ENCODE measurements around the gene PROSER3.

Gene PROSER3

GRCh38 chr19:35733180-35734125 is 24.5 kb upstream of the PROSER3 start:
- peaks cover 68% of the 10 kb centered on the region for H3K36me3 ChIP-seq (ENCODE audit: control insufficient read depth, insufficient read depth, low read length)
- H3K9ac ChIP-seq (ENCODE audit: low read depth, low read length) = no peak overlapping the region
- no peaks in the 10 kb centered on the region for H3K4me1 ChIP-seq (ENCODE audit: control insufficient read depth, insufficient read depth, low read length)
- H3K4me3 ChIP-seq (ENCODE audit: low read depth, low read length) = no peak overlapping the region
- H3K27me3 ChIP-seq (ENCODE audit: control insufficient read depth, insufficient read depth, low read length) = no peaks in the 10 kb centered on the region
- no peaks in the 10 kb centered on the region for H3K9me3 ChIP-seq (ENCODE audit: control insufficient read depth, insufficient read depth, low read length)

GRCh38 chr19:35734273-35734672 is 23.7 kb upstream of the PROSER3 start:
- no peaks in the 10 kb centered on the region for H3K9me3 ChIP-seq (ENCODE audit: control insufficient read depth, insufficient read depth, low read length)
- H3K36me3 ChIP-seq (ENCODE audit: control insufficient read depth, insufficient read depth, low read length) = peaks cover 68% of the 10 kb centered on the region
- H3K4me1 ChIP-seq (ENCODE audit: control insufficient read depth, insufficient read depth, low read length) = no peaks in the 10 kb centered on the region
- no peak overlapping the region for H3K4me3 ChIP-seq (ENCODE audit: low read depth, low read length)
- H3K9ac ChIP-seq (ENCODE audit: low read depth, low read length) = no peak overlapping the region
- H3K27me3 ChIP-seq (ENCODE audit: control insufficient read depth, insufficient read depth, low read length) = no peaks in the 10 kb centered on the region

- Histone ChIP-seq H3K9ac (ENCODE audit: low read depth, low read length) (no peak overlapping the region), H3K9me3 (ENCODE audit: control insufficient read depth, insufficient read depth, low read length) (no peaks in the 10 kb centered on the region), H3K27me3 (ENCODE audit: control insufficient read depth, insufficient read depth, low read length) (no peaks in the 10 kb centered on the region), H3K36me3 (ENCODE audit: control insufficient read depth, insufficient read depth, low read length) (peaks cover 62% of the 10 kb centered on the region), H3K4me1 (ENCODE audit: control insufficient read depth, insufficient read depth, low read length) (no peaks in the 10 kb centered on the region), H3K4me3 (ENCODE audit: low read depth, low read length) (no peak overlapping the region)
Measured at GRCh38 chr19:35734889-35735288, 23.1 kb upstream of the PROSER3 start.

GRCh38 chr19:35736913-35737886 is 20.8 kb upstream of the PROSER3 start:
- Histone ChIP-seq H3K4me3 (ENCODE audit: low read depth, low read length) (no peak overlapping the region), H3K9me3 (ENCODE audit: control insufficient read depth, insufficient read depth, low read length) (no peaks in the 10 kb centered on the region), H3K36me3 (ENCODE audit: control insufficient read depth, insufficient read depth, low read length) (peaks cover 43% of the 10 kb centered on the region), H3K4me1 (ENCODE audit: control insufficient read depth, insufficient read depth, low read length) (no peaks in the 10 kb centered on the region), H3K27me3 (ENCODE audit: control insufficient read depth, insufficient read depth, low read length) (no peaks in the 10 kb centered on the region), H3K9ac (ENCODE audit: low read depth, low read length) (no peak overlapping the region)

GRCh38 chr19:35738021-35738886 is 19.7 kb upstream of the PROSER3 start:
- Histone ChIP-seq H3K4me3 (ENCODE audit: low read depth, low read length) (no peak overlapping the region), H3K4me1 (ENCODE audit: control insufficient read depth, insufficient read depth, low read length) (no peaks in the 10 kb centered on the region), H3K27me3 (ENCODE audit: control insufficient read depth, insufficient read depth, low read length) (no peaks in the 10 kb centered on the region), H3K36me3 (ENCODE audit: control insufficient read depth, insufficient read depth, low read length) (peaks cover 43% of the 10 kb centered on the region), H3K9me3 (ENCODE audit: control insufficient read depth, insufficient read depth, low read length) (no peaks in the 10 kb centered on the region), H3K9ac (ENCODE audit: low read depth, low read length) (no peak overlapping the region)

- Histone ChIP-seq H3K9me3 (ENCODE audit: control insufficient read depth, insufficient read depth, low read length) (no peaks in the 10 kb centered on the region), H3K9ac (ENCODE audit: low read depth, low read length) (no peak overlapping the region), H3K4me1 (ENCODE audit: control insufficient read depth, insufficient read depth, low read length) (no peaks in the 10 kb centered on the region), H3K27me3 (ENCODE audit: control insufficient read depth, insufficient read depth, low read length) (no peaks in the 10 kb centered on the region), H3K4me3 (ENCODE audit: low read depth, low read length) (no peak overlapping the region), H3K36me3 (ENCODE audit: control insufficient read depth, insufficient read depth, low read length) (peaks cover 38% of the 10 kb centered on the region)
Measured at GRCh38 chr19:35738887-35739229, 19.1 kb upstream of the PROSER3 start.

- H3K9ac ChIP-seq (ENCODE audit: low read depth, low read length) = peak overlapping the region; percentile 47
- H3K27me3 ChIP-seq (ENCODE audit: control insufficient read depth, insufficient read depth, low read length) = no peaks in the 10 kb centered on the region
- H3K4me1 ChIP-seq (ENCODE audit: control insufficient read depth, insufficient read depth, low read length) = no peaks in the 10 kb centered on the region
- no peaks in the 10 kb centered on the region for H3K9me3 ChIP-seq (ENCODE audit: control insufficient read depth, insufficient read depth, low read length)
- peaks cover 34% of the 10 kb centered on the region for H3K36me3 ChIP-seq (ENCODE audit: control insufficient read depth, insufficient read depth, low read length)
- peak overlapping the region; percentile 88 for H3K4me3 ChIP-seq (ENCODE audit: low read depth, low read length)
Measured at GRCh38 chr19:35739275-35740107, 18.5 kb upstream of the PROSER3 start.

- H3K9ac ChIP-seq (ENCODE audit: low read depth, low read length) = peak overlapping the region; percentile 47
- H3K27me3 ChIP-seq (ENCODE audit: control insufficient read depth, insufficient read depth, low read length) = no peaks in the 10 kb centered on the region
- H3K36me3 ChIP-seq (ENCODE audit: control insufficient read depth, insufficient read depth, low read length) = peaks cover 34% of the 10 kb centered on the region
- H3K9me3 ChIP-seq (ENCODE audit: control insufficient read depth, insufficient read depth, low read length) = no peaks in the 10 kb centered on the region
- peak overlapping the region; percentile 88 for H3K4me3 ChIP-seq (ENCODE audit: low read depth, low read length)
- H3K4me1 ChIP-seq (ENCODE audit: control insufficient read depth, insufficient read depth, low read length) = no peaks in the 10 kb centered on the region
Measured at GRCh38 chr19:35740108-35740422, 17.9 kb upstream of the PROSER3 start.

GRCh38 chr19:35740423-35741202 is 17.4 kb upstream of the PROSER3 start:
- Histone ChIP-seq H3K27me3 (ENCODE audit: control insufficient read depth, insufficient read depth, low read length) (no peaks in the 10 kb centered on the region), H3K4me3 (ENCODE audit: low read depth, low read length) (peak overlapping the region; percentile 88), H3K36me3 (ENCODE audit: control insufficient read depth, insufficient read depth, low read length) (peaks cover 30% of the 10 kb centered on the region), H3K4me1 (ENCODE audit: control insufficient read depth, insufficient read depth, low read length) (no peaks in the 10 kb centered on the region), H3K9me3 (ENCODE audit: control insufficient read depth, insufficient read depth, low read length) (no peaks in the 10 kb centered on the region), H3K9ac (ENCODE audit: low read depth, low read length) (peak overlapping the region; percentile 73)

- peaks cover 30% of the 10 kb centered on the region for H3K36me3 ChIP-seq (ENCODE audit: control insufficient read depth, insufficient read depth, low read length)
- peak overlapping the region; percentile 73 for H3K9ac ChIP-seq (ENCODE audit: low read depth, low read length)
- H3K27me3 ChIP-seq (ENCODE audit: control insufficient read depth, insufficient read depth, low read length) = no peaks in the 10 kb centered on the region
- H3K4me1 ChIP-seq (ENCODE audit: control insufficient read depth, insufficient read depth, low read length) = peaks cover 1% of the 10 kb centered on the region
- H3K4me3 ChIP-seq (ENCODE audit: low read depth, low read length) = peak overlapping the region; percentile 88
- H3K9me3 ChIP-seq (ENCODE audit: control insufficient read depth, insufficient read depth, low read length) = no peaks in the 10 kb centered on the region
Measured at GRCh38 chr19:35741203-35741515, 16.8 kb upstream of the PROSER3 start.

All from iPS-15b (cell line).